ENCODE measurements around the gene RRP1B.

RRP1B gene

DNA sequence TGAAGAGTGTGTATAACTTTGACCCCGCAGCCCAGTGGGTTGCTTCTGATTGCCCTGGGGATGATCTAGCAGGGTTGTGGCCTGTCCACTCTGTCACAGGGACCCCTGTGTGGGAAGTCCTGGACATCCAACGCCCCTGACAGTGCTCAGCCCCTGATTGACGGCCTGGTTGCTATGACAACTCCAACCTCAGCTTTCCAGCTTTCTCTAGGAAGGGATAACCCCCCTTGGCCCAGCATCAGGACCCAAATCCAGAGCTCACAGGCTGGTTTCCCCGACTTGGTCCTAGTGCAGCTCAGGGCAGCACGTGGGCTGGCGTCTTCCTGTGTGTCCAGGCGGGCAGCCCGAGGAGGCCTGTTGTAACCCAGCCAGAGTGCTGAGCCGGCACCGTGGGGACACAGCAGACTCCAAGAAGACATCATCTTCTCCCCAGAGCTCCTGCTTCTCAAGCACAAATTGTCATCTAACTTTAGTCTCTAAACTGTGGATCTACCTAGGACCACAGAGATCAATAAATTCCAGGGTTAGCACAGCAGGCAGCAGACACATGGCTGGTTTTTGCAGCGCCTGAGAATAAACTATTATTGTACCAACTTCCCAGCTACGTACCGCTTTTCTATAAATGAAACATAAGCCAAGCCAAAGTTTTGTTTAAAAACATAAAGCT lies 40.7 kb downstream of the RRP1B start:
- TF ChIP-seq, protein P1, sequence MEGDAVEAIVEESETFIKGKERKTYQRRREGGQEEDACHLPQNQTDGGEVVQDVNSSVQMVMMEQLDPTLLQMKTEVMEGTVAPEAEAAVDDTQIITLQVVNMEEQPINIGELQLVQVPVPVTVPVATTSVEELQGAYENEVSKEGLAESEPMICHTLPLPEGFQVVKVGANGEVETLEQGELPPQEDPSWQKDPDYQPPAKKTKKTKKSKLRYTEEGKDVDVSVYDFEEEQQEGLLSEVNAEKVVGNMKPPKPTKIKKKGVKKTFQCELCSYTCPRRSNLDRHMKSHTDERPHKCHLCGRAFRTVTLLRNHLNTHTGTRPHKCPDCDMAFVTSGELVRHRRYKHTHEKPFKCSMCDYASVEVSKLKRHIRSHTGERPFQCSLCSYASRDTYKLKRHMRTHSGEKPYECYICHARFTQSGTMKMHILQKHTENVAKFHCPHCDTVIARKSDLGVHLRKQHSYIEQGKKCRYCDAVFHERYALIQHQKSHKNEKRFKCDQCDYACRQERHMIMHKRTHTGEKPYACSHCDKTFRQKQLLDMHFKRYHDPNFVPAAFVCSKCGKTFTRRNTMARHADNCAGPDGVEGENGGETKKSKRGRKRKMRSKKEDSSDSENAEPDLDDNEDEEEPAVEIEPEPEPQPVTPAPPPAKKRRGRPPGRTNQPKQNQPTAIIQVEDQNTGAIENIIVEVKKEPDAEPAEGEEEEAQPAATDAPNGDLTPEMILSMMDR (IDR thresholded peaks at IDR 0.05; ENCODE audit: low read depth, low read length, missing control alignments) = no peak
- no peak for DNase-seq (ENCODE audit: low read depth)
- no peak overlapping the region for H3K4me3 ChIP-seq (ENCODE audit: low read depth, low read length)

DNA sequence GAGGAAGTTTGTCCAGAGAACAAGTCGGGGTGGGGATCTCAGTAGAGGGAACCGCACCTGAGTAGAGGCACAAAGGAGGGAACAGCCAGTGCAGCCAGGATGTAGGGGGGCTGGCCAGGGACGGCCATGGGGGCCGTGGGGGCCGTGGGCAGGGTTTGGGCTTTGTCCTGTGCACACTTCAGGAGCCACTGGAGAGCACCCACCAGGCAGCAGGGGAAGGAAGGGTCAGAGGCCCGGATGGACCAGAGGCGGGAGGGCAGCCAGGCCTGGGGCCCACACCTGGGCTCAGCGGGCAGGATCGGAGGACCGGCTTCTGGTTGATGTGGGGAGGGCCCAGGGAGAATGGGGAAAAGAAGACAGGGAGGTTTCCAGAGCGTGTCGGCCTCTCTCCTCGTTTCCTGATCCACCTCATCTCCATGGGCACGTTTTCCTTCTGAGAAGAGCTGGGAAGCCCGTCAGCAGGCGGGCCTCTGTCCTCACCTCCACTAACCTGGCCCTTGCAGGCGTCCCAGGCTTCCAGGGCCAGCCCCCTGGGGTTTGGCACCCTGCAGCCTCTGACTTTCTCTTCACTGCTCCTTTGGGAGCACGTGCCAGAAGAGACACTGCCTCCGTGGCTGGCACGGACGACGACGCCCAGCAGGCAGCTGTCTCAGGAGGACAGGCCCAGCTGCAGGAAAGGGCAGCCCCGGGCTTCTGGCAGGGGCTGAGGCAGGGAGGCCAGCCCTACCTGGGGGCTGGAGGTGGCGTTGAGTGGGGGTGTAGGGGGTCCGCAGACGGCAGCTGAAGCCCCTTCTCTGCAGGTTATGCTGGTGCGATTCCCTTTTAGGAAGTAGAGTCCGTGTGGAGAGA lies 42.8 kb downstream of the RRP1B start:
- TF ChIP-seq, protein P1 (IDR thresholded peaks at IDR 0.05; ENCODE audit: low read depth, low read length, missing control alignments) = no peak
- no peak for DNase-seq (ENCODE audit: low read depth)
- no peak overlapping the region for H3K4me3 ChIP-seq (ENCODE audit: low read depth, low read length)

DNA sequence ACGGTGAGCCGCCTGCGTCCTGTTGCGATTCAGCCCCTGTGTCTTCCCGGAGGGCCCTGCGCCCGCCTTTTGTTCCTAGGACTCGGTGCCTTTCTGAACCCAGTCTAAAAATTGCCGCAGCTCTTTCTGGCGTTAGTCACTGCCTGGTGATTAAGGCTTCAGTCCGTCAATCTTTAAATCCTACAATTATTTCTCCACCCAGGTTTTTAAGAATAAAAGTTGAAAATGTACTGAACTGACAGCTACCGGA lies 43.4 kb downstream of the RRP1B start:
- DNase-seq (ENCODE audit: low read depth) = no peak
- TF ChIP-seq, protein P1 (IDR thresholded peaks at IDR 0.05; ENCODE audit: low read depth, low read length, missing control alignments) = no peak
- no peak overlapping the region for H3K4me3 ChIP-seq (ENCODE audit: low read depth, low read length)

DNA sequence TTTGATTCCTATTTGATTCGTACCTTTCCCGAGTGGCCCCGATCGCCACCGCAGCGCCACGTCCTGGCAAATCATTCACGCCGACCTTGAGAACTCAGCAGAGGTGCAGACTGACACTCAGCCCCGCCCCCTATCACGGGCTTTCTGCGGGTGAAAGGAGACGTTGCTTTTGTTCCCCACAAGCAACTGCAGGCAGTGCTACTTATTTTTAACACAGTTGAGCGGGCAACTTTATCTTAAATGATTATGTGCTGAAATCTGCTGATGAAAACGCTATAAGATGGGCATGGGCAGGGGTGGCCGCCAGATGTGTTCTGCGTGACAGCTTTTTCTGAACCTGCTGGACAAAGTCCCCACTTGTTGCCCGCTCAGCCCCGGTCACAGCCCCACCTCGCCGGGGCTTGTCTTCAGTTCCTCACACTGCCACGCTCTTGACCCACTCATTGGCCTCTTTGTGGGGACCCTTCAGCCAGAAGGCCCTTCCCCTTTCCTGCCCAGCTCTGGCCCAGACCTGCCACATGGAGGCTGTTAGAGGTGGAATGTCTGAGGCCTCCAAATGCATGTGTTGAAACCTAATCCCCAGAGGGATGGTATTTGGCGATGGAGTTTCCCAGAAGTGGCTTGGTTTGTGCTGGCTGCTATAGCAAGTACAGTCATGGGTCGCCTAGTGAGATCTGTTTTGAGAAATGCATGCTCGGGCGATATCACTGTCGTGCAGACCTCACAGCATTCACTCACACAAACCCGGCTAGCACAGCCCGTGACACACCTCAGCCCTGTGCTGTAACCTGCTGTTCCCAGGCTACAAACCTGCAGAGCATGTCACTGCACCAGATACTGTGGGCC lies 43.9 kb downstream of the RRP1B start:
- no peak overlapping the region for H3K4me3 ChIP-seq (ENCODE audit: low read depth, low read length)
- TF ChIP-seq, protein P1 (IDR thresholded peaks at IDR 0.05; ENCODE audit: low read depth, low read length, missing control alignments) = no peak
- DNase-seq (ENCODE audit: low read depth) = no peak

DNA sequence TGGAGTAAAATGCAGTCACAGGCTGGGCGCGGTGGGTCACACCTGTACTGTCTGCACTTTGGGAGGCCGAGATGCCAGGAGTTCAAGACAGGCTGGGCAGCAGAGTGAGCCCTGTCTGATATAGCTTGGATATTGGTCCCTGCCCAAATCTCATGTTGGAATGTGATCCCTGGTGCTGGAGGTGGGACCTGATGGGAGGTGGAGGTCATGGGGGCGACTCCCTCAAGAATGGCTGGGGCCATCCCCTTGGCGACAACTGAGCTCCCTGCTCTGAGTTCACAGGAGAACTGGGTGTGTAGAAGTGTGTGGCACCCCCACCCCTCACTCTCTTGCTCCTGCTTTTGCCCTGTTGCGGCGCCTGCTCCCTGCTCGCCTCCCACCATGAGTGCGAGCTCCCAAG lies 48.1 kb downstream of the RRP1B start:
- TF ChIP-seq, protein P1 (IDR thresholded peaks at IDR 0.05; ENCODE audit: low read depth, low read length, missing control alignments) = no peak
- no peak for DNase-seq (ENCODE audit: low read depth)
- no peak overlapping the region for H3K4me3 ChIP-seq (ENCODE audit: low read depth, low read length)

DNA sequence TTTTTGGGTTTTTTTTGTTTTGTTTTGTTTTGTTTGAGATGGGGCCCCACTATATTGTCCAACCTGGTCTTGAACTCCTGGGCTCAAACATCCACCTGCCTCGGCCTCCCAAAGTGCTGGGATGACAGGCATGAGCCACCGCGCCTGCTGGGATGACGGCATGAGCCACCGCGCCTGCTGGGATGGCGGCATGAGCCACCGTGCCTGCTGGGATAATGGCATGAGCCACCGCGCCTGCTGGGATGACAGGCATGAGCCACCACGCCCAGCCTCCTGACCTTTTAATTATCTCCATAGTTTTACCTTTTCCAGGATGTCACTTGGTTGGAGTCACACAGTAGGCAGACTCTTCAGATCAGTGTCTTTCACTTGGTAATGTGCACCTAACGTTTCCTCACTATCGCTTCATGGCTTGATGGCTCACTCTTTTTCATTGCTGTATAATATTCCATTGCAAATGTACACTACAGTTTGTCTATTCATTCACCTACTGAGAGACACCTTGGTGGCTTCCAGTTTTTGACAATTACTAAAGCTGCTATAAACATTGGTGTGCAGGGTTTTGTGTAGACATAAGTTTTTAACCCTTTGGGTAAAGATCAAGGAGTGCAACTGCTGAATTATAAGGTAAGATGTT lies 49.5 kb downstream of the RRP1B start:
- TF ChIP-seq, protein P1 (IDR thresholded peaks at IDR 0.05; ENCODE audit: low read depth, low read length, missing control alignments) = no peak
- H3K4me3 ChIP-seq (ENCODE audit: low read depth, low read length) = no peak overlapping the region
- no peak for DNase-seq (ENCODE audit: low read depth)

Measured in GM12864 (cell line).